GM23338 (cell line): Measurements from ENCODE around the gene ZNF292.

Source experiments
- EZH2 ChIP-seq: fragments of 200-600 bp; sonication (generic); IDR thresholded peaks from one replicate; pipeline ENCODE4 v1.8.0; 2017; ENCODE audit warnings: antibody characterized with exemption, mild to moderate bottlenecking, low read depth; ENCODE audit not compliant: unreplicated experiment
- EZH2phosphoT487 ChIP-seq: fragments of 200-600 bp; sonication (generic); IDR thresholded peaks from one replicate; pipeline ENCODE4 v1.8.1; 2018; ENCODE audit warnings: antibody characterized with exemption; ENCODE audit not compliant: unreplicated experiment
- POLR2AphosphoS5 ChIP-seq: IDR thresholded peaks from 2 replicates; pipeline ENCODE4 v1.6.1; 2016; ENCODE audit warnings: antibody characterized with exemption, low read depth
- TF ChIP-seq, protein P1 (sequence below): IDR thresholded peaks from one replicate; pipeline ENCODE4 v1.6.1; 2018; ENCODE audit warnings: antibody characterized with exemption; ENCODE audit not compliant: unreplicated experiment
- TF ChIP-seq, protein P2 (sequence below), 2 experiments: fragments of 200-600 bp in 1 of 2; sonication (generic) in 1 of 2; conservative IDR thresholded peaks; 2 replicates each; pipeline versions ENCODE4 v1.5.1 to v1.6.1; 2016 to 2017; ENCODE audit warnings: antibody characterized with exemption in 2 of 2, low read depth in 2 of 2, mild to moderate bottlenecking in 2 of 2, moderate library complexity in 1 of 2
- TF ChIP-seq, protein P3 (sequence below): IDR thresholded peaks from 2 replicates; pipeline ENCODE4 v1.6.1; 2016; ENCODE audit warnings: antibody characterized with exemption

DNA sequence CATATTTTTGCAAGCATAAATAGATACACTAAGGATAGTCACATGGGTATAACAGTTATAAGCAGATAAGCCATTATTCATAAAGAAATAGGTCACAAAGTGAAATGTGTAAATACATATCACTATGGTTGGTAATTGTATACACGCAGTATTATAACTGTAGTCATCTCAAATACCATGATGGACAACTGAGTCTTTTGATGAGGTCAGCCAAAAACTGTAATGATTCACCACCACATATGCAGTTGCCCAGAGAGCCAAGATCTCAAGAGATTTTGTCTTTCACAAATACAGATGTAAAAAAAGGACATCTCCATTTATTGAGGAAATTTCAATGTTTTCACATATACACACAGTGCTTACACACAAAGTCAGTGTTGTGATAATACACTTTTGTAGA lies 28.3 kb downstream of the ZNF292 start:
- TF ChIP-seq, protein P1, sequence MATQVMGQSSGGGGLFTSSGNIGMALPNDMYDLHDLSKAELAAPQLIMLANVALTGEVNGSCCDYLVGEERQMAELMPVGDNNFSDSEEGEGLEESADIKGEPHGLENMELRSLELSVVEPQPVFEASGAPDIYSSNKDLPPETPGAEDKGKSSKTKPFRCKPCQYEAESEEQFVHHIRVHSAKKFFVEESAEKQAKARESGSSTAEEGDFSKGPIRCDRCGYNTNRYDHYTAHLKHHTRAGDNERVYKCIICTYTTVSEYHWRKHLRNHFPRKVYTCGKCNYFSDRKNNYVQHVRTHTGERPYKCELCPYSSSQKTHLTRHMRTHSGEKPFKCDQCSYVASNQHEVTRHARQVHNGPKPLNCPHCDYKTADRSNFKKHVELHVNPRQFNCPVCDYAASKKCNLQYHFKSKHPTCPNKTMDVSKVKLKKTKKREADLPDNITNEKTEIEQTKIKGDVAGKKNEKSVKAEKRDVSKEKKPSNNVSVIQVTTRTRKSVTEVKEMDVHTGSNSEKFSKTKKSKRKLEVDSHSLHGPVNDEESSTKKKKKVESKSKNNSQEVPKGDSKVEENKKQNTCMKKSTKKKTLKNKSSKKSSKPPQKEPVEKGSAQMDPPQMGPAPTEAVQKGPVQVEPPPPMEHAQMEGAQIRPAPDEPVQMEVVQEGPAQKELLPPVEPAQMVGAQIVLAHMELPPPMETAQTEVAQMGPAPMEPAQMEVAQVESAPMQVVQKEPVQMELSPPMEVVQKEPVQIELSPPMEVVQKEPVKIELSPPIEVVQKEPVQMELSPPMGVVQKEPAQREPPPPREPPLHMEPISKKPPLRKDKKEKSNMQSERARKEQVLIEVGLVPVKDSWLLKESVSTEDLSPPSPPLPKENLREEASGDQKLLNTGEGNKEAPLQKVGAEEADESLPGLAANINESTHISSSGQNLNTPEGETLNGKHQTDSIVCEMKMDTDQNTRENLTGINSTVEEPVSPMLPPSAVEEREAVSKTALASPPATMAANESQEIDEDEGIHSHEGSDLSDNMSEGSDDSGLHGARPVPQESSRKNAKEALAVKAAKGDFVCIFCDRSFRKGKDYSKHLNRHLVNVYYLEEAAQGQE = no peak
- TF ChIP-seq EZH2phosphoT487 (no peak), POLR2AphosphoS5 (no peak), EZH2 (no peak)
- TF ChIP-seq, protein P2, sequence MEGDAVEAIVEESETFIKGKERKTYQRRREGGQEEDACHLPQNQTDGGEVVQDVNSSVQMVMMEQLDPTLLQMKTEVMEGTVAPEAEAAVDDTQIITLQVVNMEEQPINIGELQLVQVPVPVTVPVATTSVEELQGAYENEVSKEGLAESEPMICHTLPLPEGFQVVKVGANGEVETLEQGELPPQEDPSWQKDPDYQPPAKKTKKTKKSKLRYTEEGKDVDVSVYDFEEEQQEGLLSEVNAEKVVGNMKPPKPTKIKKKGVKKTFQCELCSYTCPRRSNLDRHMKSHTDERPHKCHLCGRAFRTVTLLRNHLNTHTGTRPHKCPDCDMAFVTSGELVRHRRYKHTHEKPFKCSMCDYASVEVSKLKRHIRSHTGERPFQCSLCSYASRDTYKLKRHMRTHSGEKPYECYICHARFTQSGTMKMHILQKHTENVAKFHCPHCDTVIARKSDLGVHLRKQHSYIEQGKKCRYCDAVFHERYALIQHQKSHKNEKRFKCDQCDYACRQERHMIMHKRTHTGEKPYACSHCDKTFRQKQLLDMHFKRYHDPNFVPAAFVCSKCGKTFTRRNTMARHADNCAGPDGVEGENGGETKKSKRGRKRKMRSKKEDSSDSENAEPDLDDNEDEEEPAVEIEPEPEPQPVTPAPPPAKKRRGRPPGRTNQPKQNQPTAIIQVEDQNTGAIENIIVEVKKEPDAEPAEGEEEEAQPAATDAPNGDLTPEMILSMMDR (conservative IDR thresholded peaks at IDR 0.05; ENCODE audit: low read depth in 2 of 2) = no peak
- TF ChIP-seq, protein P3, sequence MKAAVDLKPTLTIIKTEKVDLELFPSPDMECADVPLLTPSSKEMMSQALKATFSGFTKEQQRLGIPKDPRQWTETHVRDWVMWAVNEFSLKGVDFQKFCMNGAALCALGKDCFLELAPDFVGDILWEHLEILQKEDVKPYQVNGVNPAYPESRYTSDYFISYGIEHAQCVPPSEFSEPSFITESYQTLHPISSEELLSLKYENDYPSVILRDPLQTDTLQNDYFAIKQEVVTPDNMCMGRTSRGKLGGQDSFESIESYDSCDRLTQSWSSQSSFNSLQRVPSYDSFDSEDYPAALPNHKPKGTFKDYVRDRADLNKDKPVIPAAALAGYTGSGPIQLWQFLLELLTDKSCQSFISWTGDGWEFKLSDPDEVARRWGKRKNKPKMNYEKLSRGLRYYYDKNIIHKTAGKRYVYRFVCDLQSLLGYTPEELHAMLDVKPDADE = no peak
